Gastrocnemius medialis (tissue), 4 donors: ENCODE results near the gene ANKRD11.

Experiments used
- CTCF ChIP-seq, 5 experiments: fragments of 450-650 bp in 3 of 5; fragments of 200-600 bp in 2 of 5; sonication (generic) in 2 of 5; IDR thresholded peaks in 4 of 5; conservative IDR thresholded peaks in 1 of 5; 1 replicate in 4 of 5; 2 replicates in 1 of 5; pipeline ENCODE4 v1.5.1; 2016 to 2019; ENCODE audit warnings: antibody characterized with exemption in 5 of 5, mild to moderate bottlenecking in 3 of 5, moderate library complexity in 3 of 5
- POLR2A ChIP-seq, 2 donors: fragments of 450-650 bp; IDR thresholded peaks; one replicate each; pipeline ENCODE4 v1.6.1; 2017; ENCODE audit warnings: antibody characterized with exemption in 2 of 2, mild to moderate bottlenecking in 2 of 2, moderate library complexity in 2 of 2

GRCh38 chr16:89512453-89512852, 22.1 kb upstream of the ANKRD11 start:
- TF ChIP-seq POLR2A (IDR thresholded peaks at IDR 0.05) (no peak), CTCF (IDR thresholded peaks at IDR 0.05 in 4 of 5, conservative IDR thresholded peaks at IDR 0.05 in 1 of 5) (no peak)
